GM13977 (cell line): ENCODE data around the gene CSNK1G1.

Source experiments
- DNase-seq: peaks from one replicate; pipeline ENCODE4 v3.0.0; 2012; ENCODE audit warnings: low spot score
- CTCF ChIP-seq: IDR thresholded peaks from 2 replicates; pipeline ENCODE4 v1.5.1; 2012; ENCODE audit warnings: mild to moderate bottlenecking, control low read depth; ENCODE audit not compliant: insufficient read depth; ENCODE audit errors: extremely low read depth, missing control alignments
- in situ Hi-C: fragments of 300-500 bp; cut with MboI; formaldehyde crosslinking; loops from one replicate; pipeline ENCODE4 v1.12.0; 2022; ENCODE audit warnings: low sequenced_read_pairs, low pct_unique_long_range_greater_than_20kb, mixed read lengths, inconsistent platforms; ENCODE audit not compliant: unreplicated experiment

The CSNK1G1 gene

GRCh38 chr15:64246364-64247189, 109.4 kb downstream of the CSNK1G1 start:
- in situ Hi-C loops = no loop called here
- no peak for TF ChIP-seq CTCF
- peak; percentile 68 for DNase-seq

GRCh38 chr15:64245405-64245804, 110.6 kb downstream of the CSNK1G1 start:
- no peak for TF ChIP-seq CTCF
- in situ Hi-C loops = no loop called here
- DNase-seq = no peak

GRCh38 chr15:64237677-64238076, 118.3 kb downstream of the CSNK1G1 start:
- no peak for TF ChIP-seq CTCF
- DNase-seq = no peak
- in situ Hi-C loops = no loop called here

- in situ Hi-C loops = no loop called here
- no peak for TF ChIP-seq CTCF
- DNase-seq = no peak
These were observed 119.6 kb downstream of the CSNK1G1 start for GRCh38 chr15:64236156-64236894.

- no peak for TF ChIP-seq CTCF
- DNase-seq = no peak
- in situ Hi-C loops = no loop called here
These were observed 120.4 kb downstream of the CSNK1G1 start for GRCh38 chr15:64235552-64235951.

GRCh38 chr15:64233299-64233698, 122.7 kb downstream of the CSNK1G1 start:
- no peak for DNase-seq
- in situ Hi-C loops = no loop called here
- TF ChIP-seq CTCF = no peak
